GM21390 (cell line): Measurements from ENCODE around the gene GAGE12C.
"Not testable (repeated sequence)": the region's sequence is repeated elsewhere in the genome, so short reads cannot be mapped to it uniquely, and the experiment has no call there.

Experiments
- ATAC-seq: cut with Tn5 transposase; IDR thresholded peaks from one replicate; pipeline ENCODE4 v1.9.1; 2021; ENCODE audit not compliant: unreplicated experiment

Gene GAGE12C

GRCh38 chrX:49531877-49532276 is at the start of gene GAGE12C:
Gene GAGE12C (plus strand): TSS chrX:49532177. CDS start chrX:49533332, 1,155 bp downstream.
- ATAC-seq: not testable (repeated sequence)

- ATAC-seq: not testable (repeated sequence)
Measured at GRCh38 chrX:49541433-49541832, 9.5 kb downstream of the GAGE12C start, which contains the start of gene GAGE12D. Gene GAGE12D (plus strand): TSS chrX:49541733. CDS start chrX:49542888, 1,155 bp downstream.

- not testable (repeated sequence) for ATAC-seq
Measured at GRCh38 chrX:49550989-49551388, 19.0 kb downstream of the GAGE12C start, which contains the start of gene GAGE12E. Gene GAGE12E (plus strand): TSS chrX:49551289. CDS start chrX:49552444, 1,155 bp downstream.

GRCh38 chrX:49560542-49560941 is 28.6 kb downstream of the GAGE12C start, which contains the start of gene GAGE12F:
Gene GAGE12F (plus strand): TSS chrX:49560842. CDS start chrX:49561997, 1,155 bp downstream.
- ATAC-seq: not testable (repeated sequence)

- ATAC-seq: not testable (repeated sequence)
Measured at GRCh38 chrX:49568728-49569127, 36.8 kb downstream of the GAGE12C start.

- not testable (repeated sequence) for ATAC-seq
Measured at GRCh38 chrX:49569152-49569551, 37.2 kb downstream of the GAGE12C start.

GRCh38 chrX:49570100-49570499 is 38.1 kb downstream of the GAGE12C start, which contains the start of gene GAGE12G:
Gene GAGE12G (plus strand): TSS chrX:49570400. CDS start chrX:49571555, 1,155 bp downstream.
- ATAC-seq: not testable (repeated sequence)

GRCh38 chrX:49579649-49580048 is 47.7 kb downstream of the GAGE12C start, which contains the start of gene GAGE12H:
Gene GAGE12H (plus strand): TSS chrX:49579949. CDS start chrX:49581104, 1,155 bp downstream.
- ATAC-seq: not testable (repeated sequence)
